Left lung (tissue), 10 donors: ENCODE measurements around the gene C1QB. TPM values are rescaled to one million over a fixed set of nuclear protein-coding genes. Genes with fewer than 3 reads are reported as not detected.
A peak's percentile ranks its signal among the peaks of the same experiment; 100 is the strongest.

Experiments
- ATAC-seq: fragments of 200-7000 bp; cut with Tn5 transposase; one replicate; pipeline ENCODE4 v1.9.1; 2020; ENCODE audit warnings: moderate library complexity
- DNase-seq, 4 donors: peaks; one replicate each; pipeline ENCODE4 v3.0.0-alpha.2; 2013 to 2020
- H3K27ac ChIP-seq, 2 donors: fragments of 200-600 bp; sonication (generic) in 1 of 2; one replicate each; pipeline versions ENCODE4 v1.5.0 to v1.8.0; 2020 to 2021
- H3K27me3 ChIP-seq, 2 donors: fragments of 200-600 bp; sonication (generic) in 1 of 2; one replicate each; pipeline versions ENCODE4 v1.5.0 to v1.8.0; 2020 to 2021
- H3K36me3 ChIP-seq, 2 donors: fragments of 200-600 bp; sonication (generic) in 1 of 2; one replicate each; pipeline versions ENCODE4 v1.5.0 to v1.8.0; 2020 to 2021
- H3K4me1 ChIP-seq, 2 donors: fragments of 200-600 bp; one replicate each; pipeline ENCODE4 v1.8.0; 2021
- H3K4me3 ChIP-seq, 2 donors: fragments of 200-600 bp; sonication (generic) in 1 of 2; one replicate each; pipeline versions ENCODE4 v1.5.0 to v1.8.0; 2020 to 2021; ENCODE audit warnings: mild to moderate bottlenecking in 1 of 2
- H3K9me3 ChIP-seq, 2 donors: fragments of 200-600 bp; sonication (generic) in 1 of 2; one replicate each; pipeline versions ENCODE4 v1.5.0 to v1.8.0; 2020 to 2021
- CTCF ChIP-seq, 2 donors: fragments of 200-600 bp; sonication (generic) in 1 of 2; IDR thresholded peaks; one replicate each; pipeline versions ENCODE4 v1.5.0 to v1.8.0; 2021; ENCODE audit warnings: antibody characterized with exemption in 2 of 2
- intact Hi-C, 2 donors: fragments of 100-400 bp; cut with DNase I; formaldehyde crosslinking; loops; one replicate each; pipeline versions ENCODE4 v1.11.2 to v1.14.2; 2022
- polyA plus RNA-seq, 6 donors: library from polyadenylated mRNA; unstranded; fragments of 120-200 nt; gene quantifications; one replicate each; pipeline ENCODE4 v1.2.1, GENCODE V29; 2013; ENCODE audit not compliant: insufficient read length in 6 of 6
- total RNA-seq, 2 donors: library from RNA; stranded (reverse); fragmentation: NEBNext Ultra II Directional; extraction: Animal tissue kit (Norgen Biotek cat#: 25700); gene quantifications; one replicate each; pipeline ENCODE4 v1.2.1, GENCODE V29; 2021
- donor health status: DM: no; HTN: yes; CAD: no.
- donor health status: DM: no; HTN: no; CAD: no.

Gene C1QB
- total and polyA plus RNA-seq, 8 donors, result 12.3 to 648 (median 17.6) TPM

- H3K4me1 ChIP-seq, result peaks cover 2 to 4% of the 10 kb centered on the region in 2 donors
- peak overlapping the region in 1 of 2 donors; percentile 30 for H3K27ac ChIP-seq
- H3K9me3 ChIP-seq, result no peaks in the 10 kb centered on the region
- no peak for DNase-seq
- no peak for TF ChIP-seq CTCF (IDR thresholded peaks at IDR 0.05)
- H3K4me3 ChIP-seq, result peak overlapping the region; percentile 11 to 40
- no peak for ATAC-seq
- peaks cover 0 to 66% of the 10 kb centered on the region in 2 donors for H3K27me3 ChIP-seq
- intact Hi-C loops, result loop anchor here in 1 of 2 donors (10.0 kb wide), 1 partner anchor 212 kb away; no protein-coding TSS in a partner anchor
- H3K36me3 ChIP-seq, result no peaks in the 10 kb centered on the region
Observed at GRCh38 chr1:22636927-22637326, 16.1 kb upstream of the C1QB start.

- H3K4me3 ChIP-seq, result peak overlapping the region; percentile 5 to 40
- no peak overlapping the region for H3K27ac ChIP-seq
- H3K9me3 ChIP-seq, result no peaks in the 10 kb centered on the region
- ATAC-seq, result no peak
- peaks cover 0 to 66% of the 10 kb centered on the region in 2 donors for H3K27me3 ChIP-seq
- DNase-seq, result no peak
- no peaks in the 10 kb centered on the region for H3K36me3 ChIP-seq
- H3K4me1 ChIP-seq, result peaks cover 4 to 10% of the 10 kb centered on the region in 2 donors
- TF ChIP-seq CTCF (IDR thresholded peaks at IDR 0.05), result no peak
- intact Hi-C loops, result loop anchor here in 1 of 2 donors (10.0 kb wide), 1 partner anchor 213 kb away; no protein-coding TSS in a partner anchor
Observed at GRCh38 chr1:22637907-22638445, 15.1 kb upstream of the C1QB start.

- no peak for ATAC-seq
- H3K27ac ChIP-seq, result no peak overlapping the region
- H3K27me3 ChIP-seq, result peaks cover 0 to 65% of the 10 kb centered on the region in 2 donors
- peaks cover 4 to 10% of the 10 kb centered on the region in 2 donors for H3K4me1 ChIP-seq
- no peak for DNase-seq
- no peaks in the 10 kb centered on the region for H3K36me3 ChIP-seq
- H3K4me3 ChIP-seq, result peak overlapping the region in 1 of 2 donors; percentile 40
- TF ChIP-seq CTCF (IDR thresholded peaks at IDR 0.05), result no peak
- H3K9me3 ChIP-seq, result no peaks in the 10 kb centered on the region
- intact Hi-C loops, result loop anchor here in 1 of 2 donors (10.0 kb wide), 1 partner anchor 214 kb away; no protein-coding TSS in a partner anchor
Observed at GRCh38 chr1:22638476-22639234, 14.4 kb upstream of the C1QB start.

- intact Hi-C loops, result loop anchor here in 1 of 2 donors (10.0 kb wide), 1 partner anchor 214 kb away; no protein-coding TSS in a partner anchor
- Histone ChIP-seq H3K4me3 (peak overlapping the region in 1 of 2 donors; percentile 40), H3K4me1 (peaks cover 4 to 10% of the 10 kb centered on the region in 2 donors), H3K9me3 (no peaks in the 10 kb centered on the region), H3K27ac (no peak overlapping the region), H3K27me3 (peaks cover 0 to 65% of the 10 kb centered on the region in 2 donors), H3K36me3 (no peaks in the 10 kb centered on the region)
- DNase-seq, result no peak
- no peak for ATAC-seq
- no peak for TF ChIP-seq CTCF (IDR thresholded peaks at IDR 0.05)
Observed at GRCh38 chr1:22639286-22639685, 13.8 kb upstream of the C1QB start.

GRCh38 chr1:22641247-22641646 lies 11.8 kb upstream of the C1QB start:
- TF ChIP-seq CTCF (IDR thresholded peaks at IDR 0.05), result no peak
- intact Hi-C loops, result no loop called here
- peaks cover 4 to 10% of the 10 kb centered on the region in 2 donors for H3K4me1 ChIP-seq
- no peak for ATAC-seq
- no peak overlapping the region for H3K4me3 ChIP-seq
- H3K27ac ChIP-seq, result no peak overlapping the region
- DNase-seq, result no peak
- peaks cover 0 to 56% of the 10 kb centered on the region in 2 donors for H3K27me3 ChIP-seq
- no peaks in the 10 kb centered on the region for H3K9me3 ChIP-seq
- no peaks in the 10 kb centered on the region for H3K36me3 ChIP-seq
